Effector CD4-positive, alpha-beta T cell (primary cell): Measurements from ENCODE around the gene SFXN2.
"Not testable (repeated sequence)": the region's sequence is repeated elsewhere in the genome, so short reads cannot be mapped to it uniquely, and the experiment has no call there.

Source experiments
- DNase-seq: peaks from one replicate; pipeline ENCODE4 v3.0.0-alpha.2; 2020

The SFXN2 gene

GRCh38 chr10:102758240-102758932 lies 44.0 kb downstream of the SFXN2 start:
- no peak for DNase-seq

DNA sequence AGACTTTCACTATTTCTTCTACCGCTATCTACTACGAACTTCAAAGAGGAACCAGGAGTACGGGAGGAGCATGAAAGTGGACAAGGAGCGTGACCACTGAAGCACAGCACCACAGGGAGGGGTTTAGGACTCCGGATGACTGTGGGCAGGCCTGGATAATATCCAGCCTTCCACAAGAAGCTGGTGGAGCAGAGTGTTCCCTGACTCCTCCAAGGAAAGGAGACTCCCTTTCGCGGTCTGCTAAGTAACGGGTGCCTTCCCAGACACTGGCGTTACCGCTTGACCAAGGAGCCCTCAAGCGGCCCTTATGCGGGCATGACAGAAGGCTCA lies 44.5 kb downstream of the SFXN2 start:
- DNase-seq, result not testable (repeated sequence)

DNA sequence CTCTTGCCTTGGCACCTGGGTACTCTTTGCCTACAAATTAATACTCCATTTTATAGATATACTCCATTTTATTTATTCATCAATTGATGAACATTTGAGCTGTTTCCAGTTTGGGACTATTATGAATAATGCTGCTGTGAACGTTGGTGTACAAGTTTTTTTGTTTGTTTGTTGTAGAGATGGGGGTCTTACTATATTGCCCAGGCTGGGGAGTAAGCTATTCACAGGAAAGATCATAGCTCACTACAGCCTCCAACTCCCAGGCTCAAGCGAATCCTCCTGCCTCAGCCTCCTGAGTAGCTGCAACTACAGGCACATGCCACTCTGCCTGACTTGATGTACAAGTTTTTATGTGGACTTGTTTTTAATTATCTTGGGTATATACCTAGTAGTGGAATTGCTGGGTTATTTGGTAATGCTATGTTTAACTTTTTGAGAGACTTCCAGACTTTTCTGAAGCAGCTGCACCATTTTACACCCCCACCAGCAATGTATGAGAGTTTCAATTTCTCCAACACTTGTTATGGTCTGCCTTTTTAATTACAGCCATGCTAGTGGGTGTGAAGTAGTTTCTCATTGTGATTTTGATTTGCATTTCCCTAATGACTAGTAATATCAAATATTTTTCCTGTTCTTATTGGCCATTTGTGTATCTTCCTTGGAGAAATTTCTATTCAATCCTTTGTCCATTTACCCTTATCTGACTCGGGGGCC lies 45.2 kb downstream of the SFXN2 start:
- no peak for DNase-seq

DNA sequence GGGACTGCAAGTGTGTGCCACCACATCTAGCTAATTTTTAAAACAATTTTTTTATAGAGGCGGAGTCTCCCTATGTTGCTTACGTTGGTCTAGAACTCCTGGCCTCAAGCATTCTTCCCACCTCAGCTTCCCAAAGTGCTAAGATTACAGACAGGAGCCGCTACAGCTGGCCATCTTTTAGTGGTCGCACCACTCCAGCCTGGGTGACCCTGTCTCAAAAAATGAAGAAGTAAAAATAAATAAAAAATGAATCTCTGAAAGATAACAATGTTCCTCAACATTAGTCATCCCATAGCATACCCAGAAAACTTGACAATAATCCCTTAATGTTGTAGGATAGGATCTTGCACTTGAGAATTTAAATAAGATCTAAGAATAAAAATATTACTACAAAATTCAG lies 47.5 kb downstream of the SFXN2 start:
- no peak for DNase-seq

- DNase-seq, result no peak
Observed at GRCh38 chr10:102762401-102763015, 48.1 kb downstream of the SFXN2 start.

GRCh38 chr10:102763037-102763607 lies 48.7 kb downstream of the SFXN2 start:
- DNase-seq, result no peak

DNA sequence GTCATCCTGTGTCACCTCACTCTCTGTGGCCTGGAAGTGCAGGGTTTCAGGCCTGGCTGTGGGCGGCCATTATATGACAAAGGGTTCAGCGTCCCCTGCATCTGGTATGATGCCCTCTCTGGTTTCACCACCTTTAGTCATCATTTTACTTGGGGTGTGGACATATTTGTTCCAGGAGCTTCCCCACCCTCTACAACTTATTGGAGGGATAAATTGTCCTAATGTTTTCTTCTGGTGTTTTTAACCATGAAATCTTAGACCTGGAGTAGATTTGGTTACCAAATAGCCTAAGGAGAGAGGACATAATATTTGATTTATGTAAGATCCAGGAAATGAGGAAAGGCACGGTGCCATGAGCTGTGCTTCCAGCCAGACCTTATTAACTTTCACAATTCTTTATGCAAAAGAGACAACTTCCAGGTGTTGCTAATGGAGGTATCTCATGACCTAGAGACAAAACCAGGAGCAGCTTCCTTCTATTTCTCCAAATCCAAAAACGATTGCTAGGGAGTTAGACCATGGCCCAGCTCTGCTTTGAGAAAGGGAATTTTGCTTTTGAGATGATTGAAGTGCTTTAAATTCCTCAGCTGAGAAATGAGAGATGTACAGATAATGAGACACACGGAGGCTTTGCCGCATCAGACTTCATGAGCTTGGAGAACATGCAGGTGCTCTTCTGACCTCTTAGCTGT lies 50.2 kb downstream of the SFXN2 start:
- no peak for DNase-seq

GRCh38 chr10:102765336-102765735 lies 50.9 kb downstream of the SFXN2 start:
- DNase-seq, result no peak

- no peak for DNase-seq
Observed at GRCh38 chr10:102767428-102768160, 53.2 kb downstream of the SFXN2 start.

GRCh38 chr10:102769375-102770107 lies 55.1 kb downstream of the SFXN2 start:
- no peak for DNase-seq

- DNase-seq, result no peak
Observed at GRCh38 chr10:102770108-102770482, 55.7 kb downstream of the SFXN2 start.

DNA sequence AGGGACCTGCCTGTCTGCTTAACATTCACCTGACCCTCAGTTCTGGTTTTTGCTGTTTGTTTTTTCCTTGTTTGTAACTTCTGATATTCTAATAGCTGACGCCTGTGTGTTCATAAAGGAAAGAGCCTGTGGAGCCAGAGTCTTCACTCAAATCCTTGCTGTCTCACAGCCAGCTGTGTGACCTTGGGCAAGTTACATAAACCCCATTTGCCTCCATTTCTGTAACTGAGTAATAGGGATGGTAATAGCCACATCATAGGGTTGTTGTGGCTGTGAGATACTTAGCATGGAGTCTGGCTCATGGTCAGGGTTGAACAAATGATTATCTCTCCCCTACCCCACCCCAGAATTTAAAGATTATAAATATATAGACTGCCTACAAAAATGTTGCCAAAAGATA lies 56.4 kb downstream of the SFXN2 start:
- no peak for DNase-seq

DNA sequence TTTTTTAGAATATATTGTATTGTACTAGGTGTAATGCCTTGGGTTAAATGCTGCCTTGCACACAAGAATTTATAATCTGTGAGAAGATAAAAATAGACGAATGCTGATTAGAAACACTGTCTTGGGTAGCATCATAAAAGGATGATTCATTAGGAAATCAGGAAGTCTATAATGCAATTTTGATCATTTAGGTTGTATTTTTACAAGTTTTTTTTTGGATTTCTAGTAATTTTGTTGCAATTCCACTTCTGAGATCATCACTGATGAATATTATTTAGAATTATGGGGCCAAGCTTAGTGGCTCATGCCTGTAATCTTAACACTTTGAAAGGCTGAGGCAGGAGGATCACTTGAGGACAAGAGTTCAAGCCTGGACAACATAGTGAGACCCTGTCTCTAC lies 58.9 kb downstream of the SFXN2 start:
- no peak for DNase-seq

DNA sequence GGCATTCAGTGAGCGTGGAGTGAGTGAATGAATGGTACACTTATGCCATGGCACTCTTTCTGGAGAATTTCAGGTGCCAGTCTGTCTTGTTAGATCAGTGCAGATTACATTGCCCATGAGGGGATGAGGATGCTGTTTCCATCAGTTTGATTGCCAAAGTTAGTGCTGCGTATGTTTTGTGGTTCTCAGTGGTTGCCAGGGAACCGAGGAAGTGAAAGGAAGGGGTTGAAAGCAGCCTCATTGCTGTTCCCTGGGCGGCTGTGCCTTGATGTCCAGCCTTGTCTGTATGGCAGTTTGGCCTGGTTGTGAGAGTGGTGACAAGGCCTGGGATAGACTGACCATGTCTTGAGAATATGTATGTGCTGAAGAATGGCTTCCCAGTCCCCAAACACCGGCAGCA lies 59.5 kb downstream of the SFXN2 start:
- DNase-seq, result no peak

DNA sequence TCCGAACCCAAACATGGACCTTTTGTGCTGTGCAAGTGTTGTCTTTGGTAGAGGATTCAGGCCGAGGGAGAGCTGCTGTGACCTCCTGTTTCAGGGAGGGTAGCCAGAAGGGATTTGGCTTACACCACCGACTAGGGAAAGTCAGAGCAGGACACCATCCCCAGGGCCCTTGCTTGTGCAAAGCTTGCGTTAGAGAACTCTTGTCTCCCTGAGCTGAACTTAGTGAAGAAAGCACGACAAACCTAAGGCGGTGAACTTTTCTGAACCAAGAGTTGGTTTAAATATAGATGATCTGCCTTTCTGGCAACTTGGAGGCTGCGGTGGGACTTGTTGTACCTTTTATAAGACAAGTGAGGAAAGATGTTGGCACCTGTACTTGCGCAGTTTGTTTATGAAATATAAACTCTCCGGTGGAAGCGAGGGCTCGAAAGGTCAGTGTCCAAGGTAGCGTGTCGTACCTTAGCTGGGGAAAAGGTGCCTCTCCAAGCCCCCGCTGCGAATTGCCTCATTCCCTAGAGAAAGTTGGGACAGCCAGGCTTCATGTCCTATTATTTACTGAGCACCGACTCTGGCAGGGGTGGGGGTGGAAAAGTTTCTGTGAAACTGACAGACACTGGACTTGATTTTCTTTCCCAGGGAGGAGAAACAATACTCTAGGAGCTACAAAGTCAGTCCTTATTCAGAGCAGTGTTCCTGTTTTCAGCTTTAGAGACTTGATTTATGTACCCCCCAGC lies 60.9 kb downstream of the SFXN2 start:
- no peak for DNase-seq

DNA sequence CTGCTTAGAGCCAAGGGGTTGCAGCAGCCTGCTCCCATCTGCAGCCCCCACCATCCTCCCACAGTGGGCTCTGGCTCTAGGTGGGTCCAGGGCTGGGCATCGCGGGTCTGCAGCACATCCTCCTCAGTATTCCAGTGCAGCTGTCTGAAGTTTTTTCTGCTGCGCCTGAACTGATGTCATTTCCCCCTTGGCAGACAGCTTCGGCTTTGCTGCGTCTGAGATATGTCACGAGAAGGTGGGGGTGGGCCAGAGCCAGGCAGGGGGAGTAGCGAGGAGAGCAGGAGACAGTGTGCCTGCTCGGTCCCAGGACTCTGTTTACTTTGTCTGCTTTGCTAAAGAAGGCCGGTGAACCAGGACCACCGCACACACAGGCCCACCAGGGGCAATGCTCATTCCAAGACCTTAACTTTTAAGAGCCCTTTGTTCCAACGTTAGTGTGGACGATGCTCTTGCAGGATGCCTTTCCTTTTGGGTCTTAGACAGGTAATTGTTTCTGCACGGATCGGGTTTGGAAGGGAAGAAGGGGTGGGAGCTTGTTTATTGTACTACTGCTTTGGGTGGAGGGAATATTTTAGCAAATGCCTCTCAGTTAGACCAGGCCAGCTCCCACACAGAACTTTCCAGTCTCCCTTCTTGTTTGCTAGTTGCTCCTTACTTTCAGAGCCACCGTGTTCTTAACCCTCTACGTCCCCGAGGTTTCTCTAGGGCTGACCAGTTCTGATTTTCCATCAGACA lies 61.7 kb downstream of the SFXN2 start:
- DNase-seq, result no peak

GRCh38 chr10:102776779-102777456 lies 62.5 kb downstream of the SFXN2 start:
- DNase-seq, result no peak

- no peak for DNase-seq
Observed at GRCh38 chr10:102777711-102778453, 63.4 kb downstream of the SFXN2 start.

DNA sequence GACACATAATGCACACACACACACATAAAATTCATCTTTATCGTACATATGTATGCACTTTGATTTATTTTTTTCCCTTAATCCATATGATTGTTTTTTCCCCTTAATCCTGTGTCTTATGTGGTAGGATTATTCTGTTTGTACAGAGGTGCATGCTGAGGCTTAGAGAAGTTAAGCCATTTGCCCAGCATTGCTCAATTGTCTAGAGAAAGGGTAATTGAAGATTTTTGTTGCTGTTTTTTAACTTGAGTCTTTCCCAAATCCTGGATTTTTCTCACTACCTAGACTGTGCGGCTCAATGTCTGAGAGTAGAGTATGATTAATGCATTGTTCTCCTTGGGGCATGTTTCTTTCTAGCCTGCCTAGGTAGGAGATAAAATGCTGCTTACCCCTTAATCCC lies 64.3 kb downstream of the SFXN2 start:
- no peak for DNase-seq
